ENCODE measurements around the gene TBRG4.

Gene TBRG4

DNA sequence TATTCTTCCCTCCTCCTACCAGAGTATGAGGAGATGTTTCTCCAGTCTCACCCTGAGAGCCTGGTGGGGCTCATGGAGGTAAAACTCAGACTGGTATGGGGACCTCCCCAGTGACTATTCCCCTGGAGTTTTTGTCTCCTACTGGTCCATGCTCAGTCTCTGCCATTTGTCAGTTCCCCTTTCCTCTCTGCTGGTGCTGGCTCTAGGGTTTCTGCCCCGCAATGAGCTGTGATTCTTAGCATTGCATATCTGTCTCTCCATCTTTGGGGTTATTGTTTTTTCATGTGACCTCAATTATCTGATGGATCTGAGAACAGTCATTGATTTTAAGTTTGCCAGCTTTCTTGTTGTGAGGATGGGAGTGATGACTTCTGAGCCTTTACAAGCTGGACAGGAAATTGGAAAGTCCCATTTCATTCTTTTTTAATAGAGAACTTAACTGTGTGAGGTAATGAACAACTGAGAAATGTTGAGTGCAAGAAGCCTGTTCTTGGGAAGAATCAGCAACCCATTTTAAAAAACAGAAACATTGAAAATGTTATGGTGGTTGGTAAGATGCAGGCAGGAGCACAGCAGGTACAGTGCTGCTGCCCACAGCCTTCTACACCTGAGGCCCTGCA lies 49.6 kb downstream of the TBRG4 start:
- TF ChIP-seq CTCF (IDR thresholded peaks at IDR 0.05; ENCODE audit: insufficient read depth, missing control alignments), result no peak
- DNase-seq (ENCODE audit: insufficient read length, low spot score) (no peak), FAIRE-seq (no peak)

DNA sequence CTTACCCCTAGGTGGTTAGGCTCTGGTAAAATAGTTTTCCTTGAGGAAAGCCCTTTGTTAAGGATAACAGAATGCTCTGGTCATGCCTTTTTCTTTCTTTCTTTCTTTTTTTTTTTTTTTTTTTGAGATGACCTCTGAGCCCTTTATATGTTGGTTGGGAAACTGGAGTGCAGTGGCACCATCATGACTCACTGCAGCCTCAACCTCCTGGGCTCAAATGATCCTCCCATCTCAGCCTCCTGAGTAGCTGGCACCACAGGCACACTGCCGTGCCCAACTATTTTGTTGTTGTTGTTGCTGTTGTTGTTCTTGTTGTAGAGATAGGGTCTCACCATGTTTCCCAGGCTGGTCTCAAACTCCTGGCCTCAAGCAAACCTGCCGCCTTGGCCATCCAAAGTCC lies 50.1 kb downstream of the TBRG4 start:
- DNase-seq (ENCODE audit: insufficient read length, low spot score), result no peak
- TF ChIP-seq CTCF (IDR thresholded peaks at IDR 0.05; ENCODE audit: insufficient read depth, missing control alignments), result no peak
- no peak for FAIRE-seq

DNA sequence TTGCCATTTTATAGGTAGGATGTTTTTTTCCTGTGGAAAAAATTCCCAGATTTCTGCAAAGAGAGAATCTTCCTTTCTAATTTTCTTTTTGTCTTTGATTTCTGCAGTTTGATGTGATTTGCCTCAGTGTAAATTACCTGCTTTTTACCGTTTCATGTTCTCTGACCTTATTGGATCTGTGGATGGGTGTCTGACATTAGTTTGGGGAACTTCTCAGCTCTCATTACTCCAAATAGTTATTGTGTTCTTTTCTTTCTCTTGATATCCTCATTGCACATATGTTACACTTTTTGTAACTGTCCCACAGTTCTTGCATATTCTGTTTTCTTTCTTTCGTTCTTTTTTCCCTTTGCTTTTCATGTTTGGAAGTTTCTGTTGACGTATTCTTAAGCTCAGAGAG lies 51.2 kb downstream of the TBRG4 start:
- TF ChIP-seq CTCF (IDR thresholded peaks at IDR 0.05; ENCODE audit: insufficient read depth, missing control alignments), result no peak
- no peak for FAIRE-seq
- no peak for DNase-seq (ENCODE audit: insufficient read length, low spot score)

DNA sequence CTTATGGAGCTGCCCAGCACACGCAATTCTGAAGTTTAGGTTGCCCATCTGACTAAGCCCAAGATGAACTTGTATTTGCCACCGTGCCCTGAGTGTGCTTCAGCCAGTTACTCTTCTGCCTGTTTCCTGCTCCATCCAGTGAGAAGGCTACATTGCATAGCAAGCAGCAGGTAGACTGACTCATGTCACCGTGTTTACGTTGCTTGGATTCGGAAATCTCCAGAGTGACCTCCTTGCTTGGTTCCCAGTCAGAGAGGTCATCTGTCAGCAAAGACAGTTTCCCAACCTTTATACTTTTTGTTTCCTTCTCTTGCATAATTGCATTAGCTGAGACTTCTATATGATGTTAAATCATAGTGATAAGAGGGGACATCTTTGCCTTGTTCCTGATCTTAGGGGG lies 53.6 kb downstream of the TBRG4 start:
- TF ChIP-seq CTCF (IDR thresholded peaks at IDR 0.05; ENCODE audit: insufficient read depth, missing control alignments), result no peak
- no peak for FAIRE-seq
- no peak for DNase-seq (ENCODE audit: insufficient read length, low spot score)

- no peak for DNase-seq (ENCODE audit: insufficient read length, low spot score)
- TF ChIP-seq CTCF (IDR thresholded peaks at IDR 0.05; ENCODE audit: insufficient read depth, missing control alignments), result no peak
- no peak for FAIRE-seq
Observed at GRCh38 chr7:45055594-45056219, 55.8 kb downstream of the TBRG4 start.

GRCh38 chr7:45055016-45055415 lies 56.5 kb downstream of the TBRG4 start:
- no peak for FAIRE-seq
- DNase-seq (ENCODE audit: insufficient read length, low spot score), result no peak

More at GRCh38 chr7:45055016-45055415, 56.5 kb downstream of the TBRG4 start:
- no peak for TF ChIP-seq CTCF (IDR thresholded peaks at IDR 0.05; ENCODE audit: insufficient read depth, missing control alignments)

All from D721Med (cell line).